SK-MEL-5 (cell line): ENCODE data around the gene KLHDC7B. TPM values are rescaled to one million over a fixed set of nuclear protein-coding genes. Genes with fewer than 3 reads are reported as not detected.
A peak's percentile ranks its signal among the peaks of the same experiment; 100 is the strongest.
"Not testable (repeated sequence)": the region's sequence is repeated elsewhere in the genome, so short reads cannot be mapped to it uniquely, and the experiment has no call there.

Experiments
- DNase-seq: peaks from one replicate; pipeline ENCODE4 v3.0.0-alpha.2; 2016; ENCODE audit warnings: low read depth, low spot score
- in situ Hi-C: cut with HindIII; loops from 2 replicates; pipeline ENCODE4 v1.10.0; 2016; ENCODE audit warnings: low sequenced_read_pairs, high pct_unique_total_duplicates, low pct_unique_long_range_greater_than_20kb
- total RNA-seq: library from RNA; depleted of rRNA; stranded (reverse); fragments of >200 nt; shearing (Covaris generic); gene quantifications from 2 replicates; pipeline ENCODE4 v1.2.3, GENCODE V29; 2014

KLHDC7B gene
- total RNA-seq, 1 experiment from 2014 or later, result 0.11 TPM

DNA sequence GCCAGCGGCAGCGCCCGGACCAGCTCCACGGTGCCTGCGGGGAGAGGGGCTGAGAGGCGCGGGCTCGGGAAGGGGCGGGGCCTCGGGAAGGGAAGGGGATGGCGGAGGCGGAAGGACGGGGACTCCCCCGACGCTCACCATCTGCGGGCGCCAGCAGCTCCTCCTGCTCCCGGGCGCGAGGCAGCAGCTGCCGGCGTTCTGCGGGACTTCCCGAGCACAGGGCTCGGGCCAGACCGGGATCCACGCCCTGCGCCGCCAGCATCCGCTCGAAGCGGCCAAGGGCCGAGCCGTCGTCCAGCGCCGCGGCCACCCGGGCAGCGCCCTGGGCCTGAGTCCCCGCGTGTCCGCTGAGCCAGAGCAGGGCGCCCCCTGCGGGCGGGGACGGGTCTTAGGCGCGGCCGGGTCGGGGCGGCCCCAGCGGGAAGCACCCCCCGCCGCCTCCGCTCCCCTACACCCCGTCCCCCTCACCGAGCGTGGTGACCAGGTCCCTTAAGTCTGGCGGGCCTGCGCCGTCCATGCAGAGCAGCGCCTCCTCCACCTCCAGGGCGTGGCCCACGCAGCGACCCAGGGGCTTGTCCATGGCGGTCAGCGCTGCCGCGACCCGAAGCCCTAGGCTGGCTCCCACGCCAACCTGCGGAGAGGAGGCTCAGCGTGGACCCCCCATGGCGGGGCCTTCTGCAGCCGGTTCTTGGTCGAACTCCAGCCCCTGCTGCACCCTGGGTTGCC lies 19.4 kb upstream of the KLHDC7B start:
- in situ Hi-C loops, result no loop called here
- DNase-seq, result peak; percentile 76

DNA sequence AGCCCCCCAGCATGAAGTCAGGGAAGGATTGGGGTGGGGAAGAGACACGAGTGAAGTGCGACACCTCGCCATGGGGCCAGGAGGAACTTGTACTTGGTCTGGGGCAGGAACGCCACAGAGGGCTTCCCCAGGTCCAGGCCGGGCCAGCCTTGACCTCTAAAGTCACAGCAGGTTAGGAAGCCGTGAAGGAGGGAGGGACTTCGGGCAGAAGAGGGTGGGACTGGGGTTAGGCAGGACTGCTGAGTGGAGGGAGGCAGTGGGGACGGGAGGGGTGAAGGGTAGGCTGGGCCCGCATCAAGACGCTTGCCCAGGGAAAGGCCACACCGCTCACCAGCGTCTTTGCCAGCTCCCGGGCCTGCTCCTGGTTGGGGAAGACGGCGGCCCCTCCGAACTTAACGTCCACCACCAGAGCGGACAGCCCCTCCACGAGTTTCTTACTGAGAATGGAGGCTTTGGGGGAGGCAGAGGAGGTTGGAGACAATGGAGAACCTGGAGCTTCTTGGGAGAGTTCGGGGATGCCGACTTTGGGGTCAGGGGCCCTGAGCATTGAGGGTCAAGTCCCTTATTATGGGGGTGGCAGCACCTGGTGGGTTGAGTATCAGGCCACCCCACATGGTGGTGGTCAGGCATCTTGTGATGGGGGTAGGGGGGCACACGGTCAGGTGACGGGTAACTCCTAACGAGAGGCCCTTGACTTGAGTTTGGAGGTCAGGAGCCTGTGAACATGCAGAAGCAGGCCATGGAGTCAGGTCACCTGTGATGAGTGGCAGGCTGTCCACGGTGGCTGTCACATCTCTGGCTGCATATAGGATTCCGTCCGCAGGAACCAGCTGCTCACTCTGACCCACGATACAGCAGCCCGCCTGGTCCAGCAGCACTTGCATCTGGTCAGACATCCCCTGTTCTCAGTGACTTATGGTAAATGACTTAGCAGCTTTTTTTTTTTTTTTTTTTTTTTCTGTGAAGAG lies 18.6 kb upstream of the KLHDC7B start:
- peak; percentile 80 for DNase-seq
- in situ Hi-C loops, result no loop called here

DNA sequence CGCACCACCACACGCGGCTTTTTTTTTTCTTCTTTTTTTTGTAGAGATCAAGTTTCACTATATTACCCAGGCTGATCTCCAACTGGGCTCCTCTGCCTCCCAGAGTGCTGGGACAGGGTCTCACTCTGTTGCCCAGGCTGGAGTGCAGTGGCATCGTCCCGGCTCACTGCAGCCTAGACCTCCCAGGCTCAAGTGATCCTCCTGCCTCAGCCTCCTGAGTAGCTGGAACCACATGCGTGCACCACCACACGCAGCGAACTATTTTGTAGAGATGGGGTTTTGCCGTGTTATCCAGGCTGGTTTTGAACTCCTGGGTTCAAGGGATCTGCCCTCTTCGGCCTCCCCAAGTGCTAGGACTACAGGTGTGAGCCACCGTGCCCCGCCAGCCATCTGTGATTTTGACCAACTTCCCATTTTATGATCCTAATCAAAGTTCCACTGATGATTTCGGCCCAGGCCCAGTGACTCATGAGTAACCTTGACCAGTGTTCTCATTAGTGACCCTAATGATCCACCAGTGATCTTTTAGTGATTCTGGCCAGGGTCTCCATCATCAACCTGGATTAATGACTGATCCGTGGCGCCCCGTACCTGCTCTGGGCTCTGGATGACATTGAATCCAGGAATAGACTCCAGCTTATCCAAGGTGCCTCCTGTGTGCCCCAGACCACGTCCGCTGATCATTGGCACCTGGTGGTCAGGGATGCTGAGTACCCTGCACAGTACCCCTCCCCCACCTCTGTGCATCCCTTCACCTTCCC lies 17.6 kb upstream of the KLHDC7B start:
- DNase-seq, result no peak
- in situ Hi-C loops, result no loop called here

DNA sequence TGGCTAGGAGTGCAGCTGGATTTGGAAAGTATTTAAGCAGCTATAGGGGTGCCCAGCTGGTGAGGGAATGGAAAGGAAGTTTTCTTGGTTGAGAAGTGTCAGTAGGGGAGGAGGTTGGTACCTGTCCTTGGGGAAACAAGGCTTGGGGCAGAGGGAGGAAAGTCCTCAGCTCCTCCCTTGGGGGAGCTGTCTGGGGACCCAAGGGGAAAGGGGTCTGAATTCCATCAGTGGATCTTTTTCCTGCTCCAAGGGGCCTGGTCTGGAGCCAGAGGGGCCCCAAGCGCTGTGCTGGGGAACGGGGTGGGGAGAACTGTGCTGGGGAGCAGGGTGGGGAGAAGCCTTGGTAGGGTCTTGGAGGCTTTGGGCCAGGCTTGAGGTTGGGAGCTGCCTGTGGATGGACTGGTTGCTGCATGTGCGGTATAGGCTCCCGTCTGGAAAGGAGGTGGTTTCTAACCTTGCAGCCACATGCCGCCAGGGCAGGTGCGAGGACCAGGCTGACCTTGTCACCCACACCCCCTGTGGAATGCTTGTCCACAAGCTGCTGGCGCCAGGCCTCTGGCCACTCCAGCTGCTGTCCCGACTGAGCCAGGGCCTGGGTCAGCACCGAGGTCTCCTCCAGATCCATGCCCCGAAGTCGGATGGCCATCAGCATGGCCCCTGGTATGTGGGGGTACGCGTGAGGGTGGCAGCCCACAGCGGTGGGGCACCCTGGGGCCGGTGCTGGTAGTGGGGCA lies 16.9 kb upstream of the KLHDC7B start:
- DNase-seq, result no peak
- in situ Hi-C loops, result no loop called here

DNA sequence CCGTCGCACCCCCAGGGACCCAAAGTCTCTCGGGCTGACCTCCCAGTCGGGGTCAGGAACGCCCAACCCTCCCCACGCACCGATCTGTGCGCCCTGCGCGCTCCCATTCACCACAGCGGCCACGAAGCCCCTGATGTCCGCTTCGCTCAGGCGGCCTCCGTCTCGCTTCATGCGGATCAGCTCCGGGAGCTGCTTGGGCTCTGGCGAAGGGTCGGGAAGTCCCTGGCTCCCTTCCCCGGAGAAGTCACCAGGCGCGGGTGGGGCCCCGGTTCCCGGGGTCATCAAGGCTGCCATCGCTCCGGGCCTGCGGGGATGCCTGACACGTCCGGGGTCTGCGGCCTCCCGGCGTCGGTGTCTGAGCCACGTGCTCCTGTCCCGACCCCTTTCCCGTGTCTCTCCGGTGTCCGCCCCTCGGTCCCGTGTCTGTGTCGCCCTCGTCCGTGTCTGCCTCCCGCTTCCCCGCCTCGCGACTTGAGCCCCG lies 16.2 kb upstream of the KLHDC7B start:
- in situ Hi-C loops, result no loop called here

DNA sequence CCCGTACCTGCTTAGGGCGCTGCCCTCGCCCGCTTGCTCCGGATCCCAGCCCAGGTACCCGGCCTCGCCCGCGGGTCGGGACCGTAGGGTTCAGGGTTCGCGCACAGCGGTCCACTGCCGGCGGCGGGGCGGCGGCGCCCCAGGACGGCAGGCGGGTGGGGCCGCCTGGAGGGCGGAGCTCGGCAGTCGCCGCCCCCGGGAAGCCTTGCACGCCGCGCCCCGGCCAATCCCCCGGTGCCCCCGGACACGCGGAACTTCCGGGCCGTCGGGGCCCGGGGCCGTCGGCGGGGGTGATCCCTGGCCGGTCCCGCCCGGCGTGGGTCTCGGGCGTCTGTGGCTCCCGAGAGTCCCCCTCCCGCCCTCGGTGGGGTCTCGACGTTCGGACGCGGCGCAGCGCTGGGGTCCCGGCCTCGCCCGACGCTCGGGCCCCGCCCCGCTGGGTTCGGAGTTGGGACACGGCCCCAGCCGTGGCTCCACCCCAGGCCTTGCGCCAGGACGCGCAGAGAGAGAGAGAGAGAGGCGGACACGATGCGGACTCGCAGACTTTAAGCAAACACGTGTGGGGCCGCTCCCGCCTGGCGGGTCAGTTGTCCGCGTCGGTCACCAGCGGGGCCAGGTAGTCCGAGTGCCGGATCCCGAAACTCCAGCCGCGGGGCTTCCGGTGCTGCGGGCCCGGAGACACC lies 15.7 kb upstream of the KLHDC7B start, which contains the start of gene TYMP:
TYMP (minus strand) TSS at position 116 of the 683 bp plus-strand sequence. CDS start 303 bp downstream, outside the sequence.
- in situ Hi-C loops, result no loop called here

More for the DNA sequence above, 16.2 kb upstream of the KLHDC7B start:
- DNase-seq, result no peak

DNA sequence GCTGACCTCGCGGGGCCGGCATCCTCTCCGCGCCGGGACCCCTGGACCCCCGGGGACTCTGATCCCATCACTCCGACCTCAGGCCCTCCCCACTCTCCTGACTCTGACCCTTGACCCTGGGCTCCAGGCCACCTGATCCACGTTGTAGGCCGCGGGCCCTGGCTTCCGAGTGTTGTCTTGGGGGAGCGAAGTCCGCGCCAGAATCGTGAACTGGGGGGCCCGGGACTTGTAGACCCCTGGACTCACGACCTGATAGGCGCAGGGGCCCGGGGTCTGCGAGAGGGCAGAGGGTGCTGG lies 15.2 kb upstream of the KLHDC7B start:
- in situ Hi-C loops, result no loop called here
- no peak for DNase-seq

More for the DNA sequence above, 15.7 kb upstream of the KLHDC7B start, which contains the start of gene TYMP:
- no peak for DNase-seq

DNA sequence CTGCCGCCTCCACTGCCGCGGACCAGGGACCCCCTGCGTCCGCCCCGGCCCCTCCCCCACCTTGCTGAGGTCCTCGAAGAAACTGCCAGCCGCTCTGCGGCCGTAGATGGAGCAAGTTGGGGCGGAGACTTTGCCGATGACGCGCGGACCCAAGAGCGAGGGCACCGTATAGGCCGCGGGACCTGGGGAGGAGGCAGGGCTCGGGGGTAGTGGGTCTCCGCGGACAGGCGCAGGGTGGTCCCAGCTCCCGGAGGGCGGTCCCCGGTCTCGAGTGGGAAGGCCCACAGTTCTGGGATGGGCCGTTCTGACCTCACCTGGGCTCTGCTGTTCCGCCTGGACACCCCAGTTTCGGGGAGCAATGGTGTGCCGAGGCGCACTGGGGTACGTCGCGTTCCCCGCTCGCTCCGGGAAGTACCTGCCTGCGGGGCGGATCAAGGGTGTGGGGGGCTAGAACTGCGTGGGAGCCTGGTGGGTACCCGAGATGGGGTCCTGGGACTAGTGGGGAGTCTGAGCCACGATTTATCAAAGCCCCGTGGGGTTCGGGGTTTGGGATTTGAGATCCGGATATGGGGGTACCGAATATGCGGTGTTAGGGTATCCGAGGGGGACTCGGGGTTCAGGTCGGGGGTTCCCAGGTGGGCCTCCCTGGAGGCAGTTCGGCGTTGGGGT lies 14.7 kb upstream of the KLHDC7B start:
- in situ Hi-C loops, result no loop called here
- peak; percentile 59 for DNase-seq

DNA sequence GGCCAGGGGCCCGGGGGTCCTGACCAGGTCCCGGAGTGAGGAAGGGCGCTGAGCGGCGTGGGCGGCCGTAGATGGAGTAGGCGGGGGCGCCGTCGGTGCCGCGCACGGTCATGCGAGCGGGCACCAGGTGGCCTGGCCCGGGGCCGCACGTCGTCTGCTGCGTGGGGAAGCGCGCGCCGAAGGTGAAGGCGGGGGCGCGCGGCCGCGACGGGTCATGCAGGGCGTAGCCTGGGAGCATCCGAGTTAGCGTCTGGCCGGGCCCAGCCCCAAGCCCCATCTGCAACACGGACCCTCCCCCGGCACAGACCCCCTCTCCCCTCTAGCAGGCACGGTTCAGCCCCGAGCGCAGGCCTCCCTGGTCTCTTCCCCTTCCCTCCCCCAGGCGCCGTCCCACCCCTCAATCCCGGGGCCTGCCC lies 14.1 kb upstream of the KLHDC7B start:
- in situ Hi-C loops, result no loop called here
- DNase-seq, result no peak

DNA sequence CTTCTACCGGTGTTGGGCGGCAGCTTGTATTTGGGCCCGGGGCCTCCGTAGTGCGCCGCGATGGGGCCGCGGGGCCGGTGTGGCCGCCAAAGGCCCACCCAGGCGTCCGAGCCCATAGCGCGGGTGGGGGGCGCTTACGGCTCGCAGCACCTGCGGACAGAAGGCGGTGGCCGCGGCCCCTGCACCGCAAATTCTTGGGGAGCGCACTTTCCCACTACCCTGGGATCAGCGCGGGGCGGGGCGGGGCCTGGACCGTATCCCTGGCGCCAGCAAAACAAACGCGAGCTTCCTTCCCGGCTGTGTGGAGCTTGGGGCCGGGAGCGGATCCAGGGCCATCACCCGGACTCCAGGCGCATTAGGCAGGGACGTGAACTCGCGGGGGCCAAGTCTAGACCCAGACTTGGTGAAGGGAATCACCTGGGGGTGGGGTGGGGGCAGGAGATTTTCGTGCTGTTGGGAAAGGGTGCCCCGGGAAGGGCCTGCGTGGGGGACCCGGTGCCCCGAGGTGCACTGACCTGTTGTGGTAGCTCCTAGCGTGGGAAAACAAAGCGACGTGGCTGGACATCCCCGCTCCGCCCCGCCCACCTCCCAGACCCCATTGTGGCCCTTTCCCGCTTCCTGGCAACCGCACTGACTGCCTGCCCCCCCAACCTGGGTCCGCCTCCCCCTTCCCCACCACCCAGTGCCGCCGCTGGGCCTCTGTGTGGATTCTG lies 13.6 kb upstream of the KLHDC7B start:
- in situ Hi-C loops, result no loop called here
- DNase-seq, result no peak

DNA sequence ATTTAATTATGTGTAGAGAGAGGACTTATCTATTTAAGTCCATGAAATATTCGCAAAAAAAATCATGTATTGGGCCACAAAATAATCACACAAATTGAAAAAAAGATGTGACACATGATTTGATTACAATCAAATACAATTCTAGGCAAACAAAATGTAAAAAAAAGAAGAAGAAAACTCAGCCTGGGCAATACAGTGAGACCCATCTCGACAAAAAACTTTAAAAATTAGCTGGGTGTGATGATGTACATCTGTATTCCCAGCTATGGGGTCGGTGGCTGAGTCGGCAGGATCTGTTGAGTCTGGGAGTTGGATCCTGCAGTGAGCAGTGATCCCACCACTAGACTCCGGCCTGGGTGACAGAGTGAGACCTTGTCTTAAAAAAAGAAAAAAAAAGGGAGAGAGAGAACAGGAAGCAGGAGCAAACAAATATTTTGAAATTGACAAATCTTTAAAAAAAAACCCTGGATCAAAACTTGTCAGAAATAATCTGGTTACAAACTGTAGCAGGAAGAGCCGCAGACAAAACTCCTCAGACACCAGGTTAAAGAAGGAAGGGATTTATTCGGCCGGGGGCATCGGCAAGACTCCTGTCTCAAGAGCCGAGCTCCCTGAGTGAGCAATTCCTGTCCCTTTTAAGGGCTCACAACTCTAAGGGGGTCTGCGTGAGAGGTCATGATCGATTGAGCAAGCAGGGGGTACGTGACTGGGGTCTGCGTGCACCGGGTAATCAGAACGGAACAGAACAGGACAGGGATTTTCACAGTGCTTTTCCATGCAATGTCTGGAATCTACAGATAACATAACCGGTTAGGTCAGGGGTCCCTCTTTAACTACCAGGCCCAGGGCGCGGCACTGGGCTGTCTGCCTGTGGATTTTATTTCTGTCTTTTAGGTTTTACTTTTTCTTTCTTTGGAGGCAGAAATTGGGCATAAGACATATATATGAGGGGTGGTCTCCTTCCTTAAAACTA lies 12.6 kb upstream of the KLHDC7B start:
- no peak for DNase-seq
- in situ Hi-C loops, result no loop called here

DNA sequence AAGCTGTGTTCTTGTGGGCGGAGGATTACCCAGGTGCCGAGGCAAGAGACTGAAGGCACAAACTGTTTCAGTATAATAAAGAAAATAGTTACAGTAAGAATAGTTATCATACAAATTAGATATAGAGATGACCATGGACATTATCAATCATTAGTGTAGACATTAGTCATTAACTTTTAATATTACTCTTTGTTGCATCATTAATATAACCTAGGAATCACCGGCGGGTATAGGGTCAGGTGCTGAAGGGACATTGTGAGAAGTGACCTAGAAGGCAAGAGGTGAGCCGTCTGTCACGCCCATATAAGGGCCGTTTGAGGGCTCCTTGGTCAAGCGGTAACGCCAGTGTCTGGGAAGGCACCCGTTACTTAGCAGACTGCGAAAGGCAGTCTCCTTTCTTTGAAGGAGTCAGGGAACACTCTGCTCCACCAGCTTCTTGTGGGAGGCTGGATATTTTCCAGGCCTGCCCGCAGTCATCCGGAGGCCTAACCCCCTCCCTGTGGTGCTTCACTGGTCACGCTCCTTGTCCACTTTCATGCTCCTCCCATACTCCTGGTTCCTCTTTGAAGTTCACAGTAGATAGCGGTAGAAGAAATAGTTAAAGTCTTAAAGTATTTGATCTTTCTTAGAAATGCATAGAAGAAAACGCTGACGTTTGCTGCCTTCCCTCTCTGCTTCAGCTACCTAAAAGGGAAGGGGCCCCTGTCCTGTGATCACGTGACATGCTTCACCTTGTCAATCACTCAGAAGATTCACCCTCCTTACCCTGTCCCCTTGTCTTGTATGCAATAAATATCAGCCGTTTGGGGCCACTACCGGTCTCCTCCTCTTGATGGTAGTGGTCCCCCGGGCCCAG lies 11.6 kb upstream of the KLHDC7B start:
- in situ Hi-C loops, DNase-seq: not testable (repeated sequence)

DNA sequence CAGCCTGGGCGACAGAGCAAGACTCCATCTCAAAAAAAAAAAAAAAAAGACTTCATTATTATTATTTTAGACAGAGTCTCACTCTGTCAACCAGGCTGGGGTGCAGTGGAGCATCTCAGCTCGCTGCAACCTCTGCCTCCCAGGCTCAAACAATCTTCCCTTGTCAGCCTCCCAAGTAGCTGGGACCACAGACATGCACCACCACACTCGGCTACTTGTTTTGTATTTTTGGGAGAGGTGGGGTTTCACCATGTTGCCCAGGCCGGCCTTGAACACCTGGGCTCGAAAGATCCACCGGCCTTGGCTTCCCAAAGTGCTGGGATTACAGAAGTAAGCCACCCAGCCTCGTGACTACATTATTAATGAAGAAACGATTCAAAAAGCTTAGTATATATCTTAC lies 10.6 kb upstream of the KLHDC7B start:
- no peak for DNase-seq
- in situ Hi-C loops, result no loop called here

DNA sequence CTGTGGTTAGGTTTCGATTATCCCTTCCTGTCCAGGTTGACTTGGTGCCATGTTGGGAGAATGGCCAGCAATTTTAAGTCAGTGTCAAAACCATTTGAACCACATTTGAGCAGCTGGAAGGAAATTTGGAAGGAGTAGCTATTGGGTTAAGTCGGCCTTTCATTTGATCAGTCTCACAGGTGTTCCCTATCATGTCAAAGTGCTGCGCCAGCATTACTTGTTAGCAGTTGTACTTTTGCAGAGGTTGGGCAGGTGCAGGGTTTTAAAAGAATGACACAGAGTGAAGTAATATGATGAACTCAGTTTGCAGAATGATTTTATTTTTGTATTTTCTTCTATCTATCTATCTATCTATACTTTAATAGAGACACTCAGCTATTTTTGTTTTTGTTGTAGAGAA lies 9.5 kb upstream of the KLHDC7B start:
- in situ Hi-C loops, result no loop called here
- DNase-seq, result no peak
